Measurements from ENCODE around the gene PBX3. TPM values are rescaled to one million over a fixed set of nuclear protein-coding genes. Genes with fewer than 3 reads are reported as not detected.
A peak's percentile ranks its signal among the peaks of the same experiment; 100 is the strongest.

PBX3 gene
- polyA plus RNA-seq, 4 donors, result 2.5 to 14.4 (median 6.4) TPM

DNA sequence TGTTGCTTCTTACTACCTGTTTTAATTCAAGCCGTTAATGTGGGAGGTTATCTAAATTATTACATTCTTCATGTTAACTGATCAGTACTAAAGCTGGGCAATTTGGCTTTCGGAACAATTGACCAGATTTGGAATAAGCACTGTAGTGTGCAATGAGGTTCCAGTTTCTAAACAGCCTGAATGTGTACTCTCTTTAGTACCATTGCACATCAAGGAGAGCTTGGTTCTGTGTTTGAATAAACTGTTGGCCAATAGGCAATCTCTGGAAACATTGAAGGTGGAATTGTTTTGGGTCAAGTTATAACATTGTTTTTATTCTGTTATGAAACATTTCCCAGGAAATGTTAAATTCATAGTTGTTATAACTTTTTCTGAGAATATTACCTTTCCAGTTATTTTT, 105.2 kb downstream of the PBX3 start:
- Histone ChIP-seq H3K4me3 (ENCODE audit: low read depth in 1 of 3, low read length in 3 of 3) (no peak overlapping the region), H3K4me1 (ENCODE audit: control insufficient read depth in 3 of 3, insufficient read depth in 2 of 3, low read depth in 1 of 3, low read length in 2 of 3) (no peaks in the 10 kb centered on the region), H3K27ac (ENCODE audit: low read depth in 1 of 3, low read length in 2 of 3) (no peak overlapping the region), H3K36me3 (ENCODE audit: control insufficient read depth in 3 of 3, insufficient read depth in 2 of 3, low read depth in 1 of 3, low read length in 3 of 3) (no peaks in the 10 kb centered on the region), H3K27me3 (ENCODE audit: control insufficient read depth in 3 of 3, insufficient read depth in 3 of 3, low read length in 3 of 3) (no peaks in the 10 kb centered on the region), H3K9me3 (ENCODE audit: control insufficient read depth in 2 of 2, insufficient read depth in 1 of 2, low read depth in 1 of 2, low read length in 1 of 2) (no peaks in the 10 kb centered on the region)
- DNase-seq, result no peak
- 92 to 95% (median 94%) methylated on average over 2 of the region's 2 CpGs for WGBS, 3 donors
- FAIRE-seq, result no peak

DNA sequence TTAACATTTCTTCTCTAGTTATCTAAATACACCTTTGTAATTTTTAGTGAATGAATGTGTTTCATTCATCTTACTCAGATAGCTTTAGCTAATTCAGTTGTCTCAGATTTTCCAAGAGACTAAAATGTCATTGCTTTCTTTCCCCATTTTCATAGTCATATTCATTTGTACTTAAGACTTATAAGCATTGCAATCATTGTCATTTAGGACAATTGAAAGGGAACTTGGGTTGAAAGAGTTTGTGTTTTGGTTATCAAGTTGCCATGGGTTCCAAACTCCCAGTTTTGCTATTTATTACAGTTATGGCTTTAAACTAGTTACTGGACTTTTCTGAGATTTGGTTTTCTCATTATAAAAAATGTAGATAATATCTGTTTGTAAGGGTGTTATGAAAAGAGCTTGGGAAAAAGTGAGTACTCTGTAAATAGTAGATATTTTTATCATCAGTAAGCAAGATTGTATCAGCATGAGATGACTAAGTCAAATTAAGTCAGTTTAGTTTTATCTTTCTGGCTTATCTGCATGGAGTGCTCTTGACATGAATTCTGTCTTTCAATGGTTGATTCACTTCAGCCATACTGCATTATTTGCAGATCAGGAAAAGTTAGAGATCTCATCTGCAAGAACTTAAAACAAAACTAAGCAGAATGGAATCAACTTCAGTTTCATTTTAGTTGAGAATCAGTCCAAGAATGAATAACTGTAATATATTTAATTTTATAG, 107.5 kb downstream of the PBX3 start:
- no peak for DNase-seq
- no peak for FAIRE-seq
- Histone ChIP-seq H3K4me1 (ENCODE audit: control insufficient read depth in 3 of 3, insufficient read depth in 2 of 3, low read depth in 1 of 3, low read length in 2 of 3) (no peaks in the 10 kb centered on the region), H3K4me3 (ENCODE audit: low read depth in 1 of 3, low read length in 3 of 3) (no peak overlapping the region), H3K36me3 (ENCODE audit: control insufficient read depth in 3 of 3, insufficient read depth in 2 of 3, low read depth in 1 of 3, low read length in 3 of 3) (no peaks in the 10 kb centered on the region), H3K27me3 (ENCODE audit: control insufficient read depth in 3 of 3, insufficient read depth in 3 of 3, low read length in 3 of 3) (no peaks in the 10 kb centered on the region), H3K27ac (ENCODE audit: low read depth in 1 of 3, low read length in 2 of 3) (no peak overlapping the region), H3K9me3 (ENCODE audit: control insufficient read depth in 2 of 2, insufficient read depth in 1 of 2, low read depth in 1 of 2, low read length in 1 of 2) (no peaks in the 10 kb centered on the region)

DNA sequence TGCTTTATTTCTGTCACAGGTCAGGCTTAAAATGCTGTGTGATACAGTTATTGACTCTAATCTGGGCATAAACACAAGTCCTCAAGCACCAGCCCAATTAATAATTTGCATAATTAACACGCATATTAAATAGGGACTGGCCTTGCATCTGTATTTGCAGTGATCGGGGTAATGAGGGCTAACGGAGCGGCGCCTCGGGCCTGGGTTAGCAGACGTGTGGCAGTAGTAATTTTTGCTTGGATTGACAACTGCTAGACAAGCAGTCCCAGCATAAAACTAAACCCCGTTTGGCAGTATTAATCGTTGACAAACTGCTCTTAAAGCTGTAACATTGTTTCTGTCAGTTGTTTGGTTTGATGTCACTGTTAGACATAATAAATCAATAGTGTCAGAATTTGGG, 109.2 kb downstream of the PBX3 start:
- H3K36me3 ChIP-seq (ENCODE audit: control insufficient read depth in 3 of 3, insufficient read depth in 2 of 3, low read depth in 1 of 3, low read length in 3 of 3), result no peaks in the 10 kb centered on the region
- DNase-seq (no peak), FAIRE-seq (no peak)
- H3K27ac ChIP-seq (ENCODE audit: low read depth in 1 of 3, low read length in 2 of 3), result no peak overlapping the region
- H3K4me1 ChIP-seq (ENCODE audit: control insufficient read depth in 3 of 3, insufficient read depth in 2 of 3, low read depth in 1 of 3, low read length in 2 of 3), result no peaks in the 10 kb centered on the region
- peaks cover 0 to 4% of the 10 kb centered on the region in 2 donors for H3K9me3 ChIP-seq (ENCODE audit: control insufficient read depth in 2 of 2, insufficient read depth in 1 of 2, low read depth in 1 of 2, low read length in 1 of 2)
- 88 to 91% (median 90%) methylated on average over 9 of the region's 9 CpGs for WGBS, 3 donors
- H3K27me3 ChIP-seq (ENCODE audit: control insufficient read depth in 3 of 3, insufficient read depth in 3 of 3, low read length in 3 of 3), result no peaks in the 10 kb centered on the region
- no peak overlapping the region for H3K4me3 ChIP-seq (ENCODE audit: low read depth in 1 of 3, low read length in 3 of 3)

DNA sequence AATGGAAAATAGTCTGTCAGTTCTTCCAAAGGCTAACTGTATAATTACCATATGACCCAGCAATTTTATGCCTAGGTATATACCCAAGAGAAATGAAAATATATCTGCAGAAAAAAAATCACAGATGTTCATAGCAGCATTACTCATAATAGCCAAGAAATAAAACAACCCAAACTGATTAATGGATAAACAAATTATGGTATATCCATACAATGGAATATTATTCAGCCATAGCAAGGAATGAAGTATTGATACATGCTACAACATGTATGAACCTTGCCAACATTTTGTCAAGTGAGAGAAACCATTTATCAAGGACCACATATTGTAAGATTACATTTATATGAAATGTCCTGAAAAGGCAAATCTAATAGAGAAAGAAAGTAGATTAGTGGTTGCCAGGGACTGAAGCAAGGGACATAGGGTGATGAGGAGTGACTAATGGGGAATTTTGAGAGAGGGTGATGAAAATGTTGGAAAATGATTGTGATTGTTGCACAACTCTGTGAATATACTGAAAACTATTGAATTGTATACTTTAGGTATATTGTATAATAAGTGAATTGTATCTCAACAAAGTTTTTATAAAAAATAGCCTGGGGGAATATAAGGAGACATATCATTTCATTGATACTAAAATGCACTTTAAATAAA, 114.4 kb downstream of the PBX3 start:
- FAIRE-seq, result no peak
- H3K4me1 ChIP-seq (ENCODE audit: control insufficient read depth in 3 of 3, insufficient read depth in 2 of 3, low read depth in 1 of 3, low read length in 2 of 3), result no peaks in the 10 kb centered on the region

DNA sequence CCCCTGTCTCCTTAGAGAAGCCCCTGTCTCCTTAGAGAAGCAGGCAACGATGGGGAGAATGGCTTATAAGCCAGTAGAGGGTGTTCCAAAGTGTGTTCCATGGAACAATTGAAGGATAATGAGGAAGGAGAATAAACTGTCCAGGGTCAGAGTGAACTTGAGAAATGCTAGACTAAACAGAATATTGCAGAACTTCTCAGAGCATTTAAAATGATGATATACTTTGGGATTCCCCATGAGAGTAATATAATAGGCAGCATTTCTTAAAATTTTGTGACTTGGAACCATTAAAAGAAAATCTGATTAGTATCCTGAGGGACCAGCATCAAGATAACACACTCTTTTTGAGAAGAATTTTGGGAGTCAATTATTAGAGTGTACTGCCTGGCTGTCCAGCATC, 116.8 kb downstream of the PBX3 start:
- Histone ChIP-seq H3K4me3 (ENCODE audit: low read depth in 1 of 3, low read length in 3 of 3) (no peak overlapping the region), H3K27ac (ENCODE audit: low read depth in 1 of 3, low read length in 2 of 3) (no peak overlapping the region), H3K27me3 (ENCODE audit: control insufficient read depth in 3 of 3, insufficient read depth in 3 of 3, low read length in 3 of 3) (no peaks in the 10 kb centered on the region), H3K4me1 (ENCODE audit: control insufficient read depth in 3 of 3, insufficient read depth in 2 of 3, low read depth in 1 of 3, low read length in 2 of 3) (no peaks in the 10 kb centered on the region), H3K9me3 (ENCODE audit: control insufficient read depth in 2 of 2, insufficient read depth in 1 of 2, low read depth in 1 of 2, low read length in 1 of 2) (peaks cover 0 to 4% of the 10 kb centered on the region in 2 donors), H3K36me3 (ENCODE audit: control insufficient read depth in 3 of 3, insufficient read depth in 2 of 3, low read depth in 1 of 3, low read length in 3 of 3) (no peaks in the 10 kb centered on the region)
- DNase-seq, result no peak
- no peak for FAIRE-seq
- 72 to 83% (median 76%) methylated on average over 1 of the region's 1 CpG for WGBS, 3 donors

More for the DNA sequence above, 114.4 kb downstream of the PBX3 start:
- Histone ChIP-seq H3K4me3 (ENCODE audit: low read depth in 1 of 3, low read length in 3 of 3) (no peak overlapping the region), H3K36me3 (ENCODE audit: control insufficient read depth in 3 of 3, insufficient read depth in 2 of 3, low read depth in 1 of 3, low read length in 3 of 3) (no peaks in the 10 kb centered on the region), H3K9me3 (ENCODE audit: control insufficient read depth in 2 of 2, insufficient read depth in 1 of 2, low read depth in 1 of 2, low read length in 1 of 2) (peaks cover 0 to 4% of the 10 kb centered on the region in 2 donors), H3K27ac (ENCODE audit: low read depth in 1 of 3, low read length in 2 of 3) (no peak overlapping the region), H3K27me3 (ENCODE audit: control insufficient read depth in 3 of 3, insufficient read depth in 3 of 3, low read length in 3 of 3) (no peaks in the 10 kb centered on the region)
- DNase-seq, result no peak

DNA sequence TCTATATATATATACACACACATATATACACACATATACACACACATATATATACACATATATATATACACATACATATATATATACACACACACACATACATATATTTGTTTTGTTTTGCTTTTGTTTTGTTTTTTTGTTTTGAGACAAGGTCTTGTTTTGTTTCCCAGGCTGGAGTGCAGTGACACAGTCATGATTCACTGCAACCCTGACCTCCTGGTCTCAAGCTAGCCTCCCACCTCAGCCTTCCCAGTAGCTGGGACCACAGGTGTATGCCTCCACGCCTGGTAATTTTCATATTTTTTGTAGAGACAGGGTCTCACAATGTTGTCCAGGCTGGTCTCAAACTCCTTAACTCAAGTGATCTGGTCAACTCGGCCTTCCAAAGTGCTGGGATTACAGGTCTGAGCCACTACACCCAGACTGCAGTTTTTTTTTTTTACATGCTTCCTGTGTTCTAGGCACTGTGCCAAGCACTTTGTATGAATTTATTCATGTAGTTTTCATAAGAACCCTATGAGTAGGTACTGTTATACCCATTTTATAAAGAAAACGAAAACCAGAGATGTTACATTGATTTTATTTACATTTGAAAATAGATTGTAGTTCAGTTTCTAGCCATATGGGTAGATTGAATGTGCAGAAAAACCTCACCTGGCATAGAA, 120.7 kb downstream of the PBX3 start:
- Histone ChIP-seq H3K36me3 (ENCODE audit: control insufficient read depth in 3 of 3, insufficient read depth in 2 of 3, low read depth in 1 of 3, low read length in 3 of 3) (no peaks in the 10 kb centered on the region), H3K27me3 (ENCODE audit: control insufficient read depth in 3 of 3, insufficient read depth in 3 of 3, low read length in 3 of 3) (no peaks in the 10 kb centered on the region), H3K4me3 (ENCODE audit: low read depth in 1 of 3, low read length in 3 of 3) (peak overlapping the region in 1 of 3 donors; percentile 29), H3K4me1 (ENCODE audit: control insufficient read depth in 3 of 3, insufficient read depth in 2 of 3, low read depth in 1 of 3, low read length in 2 of 3) (no peaks in the 10 kb centered on the region), H3K27ac (ENCODE audit: low read depth in 1 of 3, low read length in 2 of 3) (no peak overlapping the region), H3K9me3 (ENCODE audit: control insufficient read depth in 2 of 2, insufficient read depth in 1 of 2, low read depth in 1 of 2, low read length in 1 of 2) (no peaks in the 10 kb centered on the region)
- DNase-seq (no peak), FAIRE-seq (no peak)
- 75 to 92% (median 82%) methylated on average over 3 of the region's 3 CpGs for WGBS, 3 donors

DNA sequence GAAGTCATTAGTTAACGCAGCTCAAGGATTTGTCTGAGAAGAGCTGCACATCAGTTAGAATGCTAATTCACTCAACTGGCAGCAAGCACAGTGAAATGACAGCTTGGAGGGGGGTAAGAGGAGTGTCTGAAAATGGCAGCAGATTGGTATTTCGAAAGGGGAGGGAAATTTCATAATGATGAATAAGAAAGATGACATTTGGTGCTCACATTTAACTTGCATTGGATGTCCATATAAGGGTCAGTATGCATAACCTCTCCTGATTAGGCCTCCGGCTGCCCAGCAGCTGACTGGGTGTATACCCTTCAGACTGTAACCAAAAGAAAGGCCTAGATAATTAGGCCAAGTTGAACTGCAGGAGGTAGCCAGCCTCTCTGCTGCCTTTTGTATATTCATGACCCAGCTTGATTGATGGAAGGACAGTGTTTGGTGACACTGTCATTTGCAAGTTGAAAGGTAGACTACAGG, 131.0 kb downstream of the PBX3 start:
- H3K9me3 ChIP-seq (ENCODE audit: control insufficient read depth in 2 of 2, insufficient read depth in 1 of 2, low read depth in 1 of 2, low read length in 1 of 2), result no peaks in the 10 kb centered on the region
- no peak overlapping the region for H3K4me3 ChIP-seq (ENCODE audit: low read depth in 1 of 3, low read length in 3 of 3)
- no peaks in the 10 kb centered on the region for H3K36me3 ChIP-seq (ENCODE audit: control insufficient read depth in 3 of 3, insufficient read depth in 2 of 3, low read depth in 1 of 3, low read length in 3 of 3)
- no peaks in the 10 kb centered on the region for H3K27me3 ChIP-seq (ENCODE audit: control insufficient read depth in 3 of 3, insufficient read depth in 3 of 3, low read length in 3 of 3)
- 86 to 97% (median 95%) methylated on average over 3 of the region's 3 CpGs for WGBS, 3 donors
- no peak for DNase-seq
- H3K27ac ChIP-seq (ENCODE audit: low read depth in 1 of 3, low read length in 2 of 3), result no peak overlapping the region
- no peaks in the 10 kb centered on the region for H3K4me1 ChIP-seq (ENCODE audit: control insufficient read depth in 3 of 3, insufficient read depth in 2 of 3, low read depth in 1 of 3, low read length in 2 of 3)
- no peak for FAIRE-seq

DNA sequence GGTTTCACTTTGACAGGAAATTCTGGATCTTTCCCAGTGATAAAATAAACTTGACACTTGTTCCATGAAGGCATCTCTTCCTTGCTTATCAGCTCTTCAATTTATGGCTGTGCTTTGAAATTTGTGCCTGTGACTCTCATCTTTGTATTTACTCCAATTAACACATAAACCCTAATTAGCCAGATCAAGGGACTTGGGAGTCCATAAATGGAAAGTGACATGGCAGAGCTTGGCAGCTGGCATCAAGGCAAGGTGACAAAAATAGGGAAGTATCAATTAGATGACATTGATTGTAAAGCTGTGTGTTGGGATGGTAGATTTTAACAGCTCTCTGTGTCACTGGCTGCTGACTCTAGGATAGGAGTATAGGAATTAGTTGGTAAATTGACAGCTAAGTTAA, 133.9 kb downstream of the PBX3 start:
- FAIRE-seq (no peak), DNase-seq (no peak)
- Histone ChIP-seq H3K27ac (ENCODE audit: low read depth in 1 of 3, low read length in 2 of 3) (no peak overlapping the region), H3K9me3 (ENCODE audit: control insufficient read depth in 2 of 2, insufficient read depth in 1 of 2, low read depth in 1 of 2, low read length in 1 of 2) (no peaks in the 10 kb centered on the region), H3K4me1 (ENCODE audit: control insufficient read depth in 3 of 3, insufficient read depth in 2 of 3, low read depth in 1 of 3, low read length in 2 of 3) (peaks cover 0 to 2% (median 0%) of the 10 kb centered on the region in 3 donors), H3K27me3 (ENCODE audit: control insufficient read depth in 3 of 3, insufficient read depth in 3 of 3, low read length in 3 of 3) (no peaks in the 10 kb centered on the region), H3K36me3 (ENCODE audit: control insufficient read depth in 3 of 3, insufficient read depth in 2 of 3, low read depth in 1 of 3, low read length in 3 of 3) (no peaks in the 10 kb centered on the region), H3K4me3 (ENCODE audit: low read depth in 1 of 3, low read length in 3 of 3) (no peak overlapping the region)

Data from small intestine (tissue), 7 donors.